Measurements from ENCODE around the gene ANKRD33B. TPM values are rescaled to one million over a fixed set of nuclear protein-coding genes. Genes with fewer than 3 reads are reported as not detected.
"Not testable (repeated sequence)": the region's sequence is repeated elsewhere in the genome, so short reads cannot be mapped to it uniquely, and the experiment has no call there.

Gene ANKRD33B
- total RNA-seq, 2 donors from 2014 or later = 0.61 to 1.8 TPM

DNA sequence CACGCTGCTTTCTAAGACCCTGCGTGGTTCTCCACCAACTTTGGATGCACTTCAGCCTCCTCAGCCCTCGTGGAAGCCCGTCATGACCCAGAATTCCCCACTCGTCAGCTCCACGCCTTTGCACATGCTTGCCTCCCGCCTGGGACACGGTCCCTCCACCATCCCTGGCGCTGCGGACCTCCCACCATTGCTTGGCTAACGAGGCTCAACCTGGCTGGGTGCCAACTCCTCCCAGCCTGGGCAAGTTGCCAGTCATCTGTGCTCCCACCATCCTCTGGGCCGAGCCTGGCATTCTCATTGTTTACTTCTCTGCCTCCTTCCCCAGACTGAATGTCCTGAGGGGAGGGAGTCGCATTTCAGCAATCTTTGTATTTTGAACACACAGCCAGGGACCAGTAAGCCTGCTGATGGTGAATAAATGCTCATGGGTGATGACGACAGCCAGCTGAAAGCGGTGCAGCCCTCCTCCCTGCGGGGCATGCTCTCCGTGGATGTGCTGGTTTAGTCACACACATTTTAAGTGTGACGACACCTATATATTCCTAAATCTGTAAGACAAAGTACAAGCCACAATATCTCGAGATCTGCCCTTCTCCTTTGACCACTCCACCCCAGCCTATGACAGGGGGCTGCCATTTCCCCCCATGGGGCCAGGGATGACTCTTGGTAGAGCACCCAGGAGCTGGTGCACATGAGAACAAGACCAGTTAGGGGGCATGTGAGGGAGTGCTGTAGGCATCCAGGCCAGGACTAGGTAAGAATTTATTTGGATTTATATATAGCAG, 37.6 kb downstream of the ANKRD33B start:
- ATAC-seq (peak; percentile 75), DNase-seq (peak; percentile 53 to 70)
- intact Hi-C loops (cut with DNase I, micrococcal nuclease) = no loop called here

GRCh38 chr5:10602031-10602806, 38.3 kb downstream of the ANKRD33B start:
- intact Hi-C loops (cut with DNase I, micrococcal nuclease) = no loop called here
- ATAC-seq (no peak), DNase-seq (no peak)

DNA sequence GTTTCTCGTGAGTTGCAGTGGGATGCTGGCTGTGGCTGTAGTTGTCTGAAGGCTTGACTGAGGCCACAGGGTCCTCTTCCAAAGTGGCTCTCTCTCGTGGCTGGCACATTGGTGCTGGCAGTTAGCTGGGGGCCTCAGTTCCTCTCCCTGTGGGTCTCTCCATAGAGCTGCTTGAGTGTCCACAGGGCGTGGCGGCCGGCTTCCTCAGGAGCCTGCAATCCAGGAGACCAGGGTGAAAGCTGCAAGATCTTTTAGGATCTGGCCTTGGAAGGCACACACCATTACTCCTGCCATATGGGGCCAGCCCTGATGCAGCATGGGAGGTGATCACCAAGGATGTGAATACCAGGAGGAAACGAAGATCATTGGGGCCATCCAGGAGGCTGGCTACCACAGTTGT, 41.1 kb downstream of the ANKRD33B start:
- DNase-seq (no peak), ATAC-seq (no peak)
- intact Hi-C loops (cut with DNase I, micrococcal nuclease) = no loop called here

GRCh38 chr5:10606632-10607022, 42.8 kb downstream of the ANKRD33B start:
- ATAC-seq; DNase-seq; intact Hi-C loops (cut with DNase I, micrococcal nuclease): not testable (repeated sequence)

GRCh38 chr5:10607023-10607665, 43.3 kb downstream of the ANKRD33B start:
- DNase-seq (peak in 1 of 2 donors; percentile 36), ATAC-seq (peak; percentile 34)
- intact Hi-C loops (cut with DNase I, micrococcal nuclease) = no loop called here

- intact Hi-C loops (cut with DNase I, micrococcal nuclease) = no loop called here
- peak in 1 of 2 donors; percentile 55 for DNase-seq
- peak; percentile 50 for ATAC-seq
These were observed 43.8 kb downstream of the ANKRD33B start for GRCh38 chr5:10607666-10608073.

GRCh38 chr5:10608081-10608480, 44.2 kb downstream of the ANKRD33B start:
- intact Hi-C loops (cut with DNase I, micrococcal nuclease); DNase-seq; ATAC-seq: not testable (repeated sequence)

DNA sequence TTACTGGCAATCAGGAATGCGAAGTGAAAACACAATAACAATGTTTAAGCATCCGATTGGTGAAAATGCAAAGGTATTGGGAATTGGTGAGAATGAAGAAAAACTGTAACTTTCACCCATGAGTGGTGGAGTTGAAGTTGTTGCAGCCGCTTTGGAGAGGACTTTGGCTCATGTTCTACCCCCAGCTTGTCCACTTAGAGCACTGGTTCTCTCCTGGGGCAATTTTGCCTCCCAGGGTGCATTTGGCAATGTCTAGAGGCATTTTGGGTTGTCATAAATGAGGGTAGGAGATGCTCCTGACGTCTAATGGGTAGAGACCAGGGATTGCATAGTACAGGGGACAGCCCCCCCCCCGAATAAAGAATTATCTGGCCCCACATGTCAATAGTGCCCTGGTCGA, 46.2 kb downstream of the ANKRD33B start:
- intact Hi-C loops (cut with DNase I, micrococcal nuclease) = no loop called here
- DNase-seq = no peak
- no peak for ATAC-seq

DNA sequence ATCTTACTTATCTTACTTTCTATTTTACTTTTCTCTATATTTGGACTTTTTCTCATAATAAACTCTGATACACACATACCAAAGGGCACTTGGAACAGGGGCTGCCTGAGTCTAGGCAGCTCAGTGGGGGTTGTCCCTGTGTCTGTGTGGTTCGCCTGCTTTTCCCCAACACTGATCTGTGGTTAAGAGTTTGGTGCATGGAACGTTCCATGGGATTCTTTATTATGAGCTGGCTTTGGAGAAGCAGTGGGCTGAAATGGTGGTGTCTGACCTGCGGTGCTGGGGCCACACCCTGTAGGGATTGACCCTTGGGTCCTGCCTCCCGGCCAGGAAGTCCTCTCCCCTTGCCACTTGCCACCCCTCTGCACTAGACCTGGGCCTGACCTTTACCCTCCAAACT, 47.4 kb downstream of the ANKRD33B start:
- ATAC-seq = no peak
- DNase-seq = no peak
- intact Hi-C loops (cut with DNase I, micrococcal nuclease) = no loop called here

GRCh38 chr5:10612251-10612650, 48.4 kb downstream of the ANKRD33B start:
- intact Hi-C loops (cut with DNase I, micrococcal nuclease) = no loop called here
- ATAC-seq (no peak), DNase-seq (no peak)

DNA sequence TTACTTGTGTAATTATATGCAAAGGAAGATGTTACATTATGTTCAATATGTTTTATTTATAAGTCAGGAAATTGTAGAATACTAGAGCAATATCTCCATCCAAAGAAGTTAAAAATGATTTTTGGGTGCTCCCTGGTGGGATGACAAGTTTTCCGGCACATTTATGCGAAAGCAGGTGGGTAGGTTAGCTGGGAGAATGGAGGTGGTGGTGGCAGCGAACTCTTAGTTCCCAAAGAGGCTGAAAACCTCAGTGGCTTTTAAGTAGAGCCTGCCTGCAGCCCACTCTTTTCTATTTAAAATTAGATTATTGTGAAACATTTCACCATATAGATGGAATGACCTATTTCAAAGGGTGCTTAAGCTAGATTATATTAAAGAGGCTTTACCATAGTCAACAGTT, 51.8 kb downstream of the ANKRD33B start:
- DNase-seq = no peak
- ATAC-seq = no peak
- intact Hi-C loops (cut with DNase I, micrococcal nuclease) = no loop called here

DNA sequence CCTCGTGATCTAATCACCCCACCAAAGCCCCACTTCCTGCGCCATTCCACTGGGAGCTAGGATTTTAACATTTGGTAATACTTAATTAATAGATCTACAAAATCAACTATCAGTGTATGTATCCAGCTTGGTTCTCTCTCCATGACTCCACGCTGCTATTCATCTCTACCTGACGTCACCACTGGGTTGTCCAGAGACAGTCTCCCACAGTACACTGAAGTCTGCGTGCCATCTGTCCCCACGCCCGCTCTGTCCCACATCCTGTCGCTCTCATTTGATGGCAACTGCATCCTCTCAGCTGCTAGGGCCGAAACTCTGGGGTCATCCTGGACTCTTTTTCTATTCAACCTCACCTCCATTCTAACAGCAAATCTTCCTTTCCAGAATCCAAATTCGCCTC, 53.2 kb downstream of the ANKRD33B start:
- DNase-seq (no peak), ATAC-seq (no peak)
- intact Hi-C loops (cut with DNase I, micrococcal nuclease) = no loop called here

DNA sequence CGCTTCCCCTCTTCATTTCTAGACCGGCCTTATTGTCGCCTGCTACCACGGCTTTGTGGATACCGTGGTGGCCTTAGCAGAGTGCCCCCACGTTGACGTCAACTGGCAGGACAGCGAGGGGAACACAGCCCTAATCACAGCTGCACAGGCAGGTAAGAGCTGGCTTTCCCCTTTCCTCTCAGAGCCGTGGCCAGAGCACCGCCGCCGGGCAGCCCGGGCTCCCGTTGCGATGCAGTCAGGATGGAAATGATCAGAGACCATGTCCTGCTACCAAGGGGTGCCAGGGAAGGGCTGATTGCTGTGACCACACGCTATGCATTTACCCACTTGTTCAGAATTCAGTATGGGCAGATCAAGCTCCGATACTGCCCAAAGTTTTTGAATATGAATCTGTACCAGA, 54.4 kb downstream of the ANKRD33B start:
- intact Hi-C loops (cut with DNase I, micrococcal nuclease) = no loop called here
- ATAC-seq (no peak), DNase-seq (no peak)

GRCh38 chr5:10619649-10620048, 55.8 kb downstream of the ANKRD33B start:
- no peak for ATAC-seq
- intact Hi-C loops (cut with DNase I, micrococcal nuclease) = loop anchor here (10.0 kb wide), 2 partner anchors 165 to 335 kb away; no protein-coding TSS in a partner anchor
- DNase-seq = no peak

- no peak for DNase-seq
- intact Hi-C loops (cut with DNase I, micrococcal nuclease) = loop anchor here (10.0 kb wide), 2 partner anchors 166 to 336 kb away; no protein-coding TSS in a partner anchor
- no peak for ATAC-seq
These were observed 56.5 kb downstream of the ANKRD33B start for GRCh38 chr5:10620346-10620745.

GRCh38 chr5:10621832-10622231, 58.0 kb downstream of the ANKRD33B start:
- intact Hi-C loops (cut with DNase I, micrococcal nuclease) = loop anchor here (10.0 kb wide), 2 partner anchors 167 to 337 kb away; no protein-coding TSS in a partner anchor
- ATAC-seq (peak; percentile 87), DNase-seq (no peak)

DNA sequence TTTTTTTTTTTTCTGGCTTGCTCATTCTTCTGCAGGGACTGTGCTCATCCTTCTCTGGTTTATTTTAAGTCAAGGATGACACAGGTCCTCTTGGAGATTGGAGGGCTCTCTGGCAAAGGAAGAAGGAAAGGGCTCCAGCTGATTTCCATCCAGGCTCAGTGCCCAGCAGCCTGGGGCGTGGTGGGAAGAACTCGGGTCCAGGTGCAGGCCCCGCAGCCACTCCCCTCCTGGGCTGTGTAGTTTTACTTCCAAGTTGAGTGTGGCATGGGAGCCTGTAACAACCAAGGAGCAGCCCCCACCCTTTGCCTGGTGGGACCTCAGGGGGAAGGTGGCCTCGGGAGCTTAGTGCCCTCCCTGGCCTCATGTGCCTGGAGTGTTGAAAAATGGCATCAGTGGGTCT, 58.9 kb downstream of the ANKRD33B start:
- ATAC-seq (peak; percentile 82), DNase-seq (peak; percentile 54 to 75)
- intact Hi-C loops (cut with DNase I, micrococcal nuclease) = loop anchor here (10.0 kb wide), 2 partner anchors 168 to 338 kb away; no protein-coding TSS in a partner anchor

DNA sequence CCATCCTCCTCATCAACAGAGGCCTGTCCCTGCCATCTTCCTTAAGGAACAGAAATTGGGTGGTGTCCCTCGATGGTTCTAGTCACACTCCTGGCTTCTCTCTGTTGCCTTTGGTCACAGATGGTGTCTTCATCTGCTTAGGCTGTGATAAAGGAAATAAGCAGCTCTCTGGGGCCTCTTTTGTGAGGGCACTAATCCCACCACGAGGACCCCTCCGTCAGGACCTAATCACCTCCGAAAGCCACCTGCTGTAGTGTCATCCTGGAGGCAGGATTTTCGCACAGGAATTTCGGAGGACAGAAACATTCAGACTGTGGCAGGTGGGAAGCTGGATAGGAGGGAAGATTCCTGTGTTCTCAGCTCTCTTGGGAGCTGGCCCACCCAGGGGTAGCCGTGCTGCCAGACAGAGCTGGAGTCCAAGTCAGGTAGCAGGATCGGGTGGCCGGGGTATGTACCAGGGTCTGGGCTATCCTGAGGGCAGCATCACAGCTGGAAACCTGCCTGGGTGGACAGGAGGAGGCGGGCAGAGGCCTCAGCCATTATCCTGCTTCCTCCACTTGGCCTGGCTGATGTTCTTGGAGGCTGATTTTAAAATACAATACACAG, 59.5 kb downstream of the ANKRD33B start:
- ATAC-seq = no peak
- intact Hi-C loops (cut with DNase I, micrococcal nuclease) = loop anchor here (10.0 kb wide), 2 partner anchors 169 to 339 kb away; no protein-coding TSS in a partner anchor
- no peak for DNase-seq

- intact Hi-C loops (cut with DNase I, micrococcal nuclease) = loop anchor here (10.0 kb wide), 2 partner anchors 169 to 339 kb away; no protein-coding TSS in a partner anchor
- DNase-seq (no peak), ATAC-seq (no peak)
These were observed 60.3 kb downstream of the ANKRD33B start for GRCh38 chr5:10624206-10624605.
